ENCODE data around the gene ATXN1.

- no peak for TF ChIP-seq CTCF (IDR thresholded peaks at IDR 0.05)
- TF ChIP-seq POLR2A (IDR thresholded peaks at IDR 0.05) = no peak
These were observed 486.8 kb downstream of the ATXN1 start for GRCh38 chr6:16274483-16274882.
